DMS114 treated with DMSO at 0.1 percent for 48 hours (cell line): ENCODE measurements around the gene FCGBP.

ENCODE experiments used
- DNase-seq: peaks from one replicate; lab custom pipeline; 2025; ENCODE audit not compliant: unreplicated experiment; lab: John Stamatoyannopoulos, UW

Gene FCGBP

DNA sequence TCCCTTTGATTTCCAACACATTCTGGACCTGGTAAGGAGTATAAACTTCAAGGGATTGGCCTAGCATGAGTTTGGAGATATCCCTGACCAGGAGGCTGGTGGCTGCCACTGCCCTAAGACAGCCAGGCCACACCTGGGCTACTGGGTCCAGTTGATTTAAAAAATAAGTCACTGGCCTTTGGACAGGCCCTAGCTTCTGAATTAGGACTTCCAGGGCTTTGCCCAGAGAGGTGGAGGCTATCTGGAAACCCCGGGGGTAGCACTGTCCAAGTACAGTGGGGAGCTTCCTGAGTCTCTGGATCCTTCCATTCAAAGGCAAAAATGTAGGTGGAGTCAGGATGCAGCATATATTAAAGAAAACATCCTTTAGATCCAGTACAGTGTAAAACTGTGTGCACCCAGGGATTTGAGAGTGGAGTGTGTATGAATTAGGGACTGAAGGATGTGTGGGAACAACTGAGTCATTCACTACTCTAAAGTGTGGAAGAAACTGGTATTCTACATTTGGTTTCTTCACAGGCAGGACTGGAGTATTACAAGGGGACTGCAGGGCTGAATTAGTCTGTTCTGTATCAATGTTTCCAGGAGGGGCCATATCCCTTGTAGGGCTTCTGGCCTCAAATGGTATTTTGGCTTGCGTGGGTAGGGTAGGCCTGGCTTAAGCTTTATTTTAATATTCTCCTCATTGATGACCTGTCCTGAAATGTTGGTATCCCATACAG is 14.8 kb upstream of the FCGBP start:
- DNase-seq: no peak

DNA sequence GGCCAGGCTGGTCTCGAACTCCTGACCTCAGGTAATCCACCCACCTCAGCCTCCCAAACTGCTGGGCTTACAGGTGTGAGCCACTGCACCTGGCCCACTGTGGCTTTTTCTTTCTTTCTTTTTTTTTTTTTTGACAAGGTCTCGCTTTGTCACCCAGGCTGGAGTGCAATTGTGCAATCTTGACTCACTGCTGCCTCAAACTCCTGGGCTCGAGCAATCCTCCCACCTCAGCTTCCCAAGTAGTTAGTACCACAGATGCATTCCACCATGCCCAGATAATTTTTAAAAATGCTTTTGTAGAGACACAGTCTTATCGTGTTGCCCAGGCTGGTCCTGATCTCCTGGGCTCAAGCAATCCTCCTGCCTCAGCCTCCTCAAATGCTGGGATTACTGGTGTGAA is 12.1 kb upstream of the FCGBP start:
- DNase-seq: no peak

DNA sequence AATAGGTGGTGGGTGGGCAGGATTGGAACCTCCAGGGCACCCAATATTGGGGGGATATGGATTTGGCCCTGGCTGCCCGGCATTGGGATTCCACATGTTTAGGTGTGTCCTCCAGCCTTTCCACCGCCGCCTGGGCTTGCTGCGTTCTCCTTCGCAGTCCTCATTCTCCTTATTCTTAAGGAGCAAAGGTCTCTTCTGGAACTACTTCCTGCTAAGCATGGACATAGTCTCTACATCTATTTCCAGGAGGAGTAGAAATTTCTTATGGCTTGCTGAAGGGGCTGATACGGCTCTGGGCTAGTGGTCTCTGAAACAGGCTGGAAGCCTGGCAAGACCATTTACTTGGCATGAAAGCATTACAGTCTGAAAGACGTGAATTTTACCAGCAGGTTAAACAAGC is 9.2 kb upstream of the FCGBP start:
- DNase-seq: no peak

DNA sequence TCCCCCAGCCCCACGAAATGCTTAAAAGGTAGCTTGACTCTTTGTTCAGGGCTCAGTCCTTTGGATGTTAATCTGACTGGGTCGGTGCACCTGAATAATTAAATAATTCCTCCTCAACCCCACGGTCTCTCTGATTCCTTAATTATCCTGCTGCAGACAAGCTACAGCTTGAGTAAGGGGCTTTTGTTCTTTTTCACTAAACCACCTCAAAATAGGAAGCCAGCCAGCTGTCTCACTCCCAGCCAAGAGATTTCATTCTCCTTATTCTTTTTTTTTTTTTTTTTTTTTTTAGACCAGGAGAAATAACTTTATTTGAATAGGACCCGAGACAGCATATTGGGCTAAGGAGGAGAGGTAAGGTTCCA is 7.9 kb upstream of the FCGBP start:
- DNase-seq: no peak

- no peak for DNase-seq
These were observed 7.4 kb upstream of the FCGBP start for GRCh38 chr19:39941615-39942365.

DNA sequence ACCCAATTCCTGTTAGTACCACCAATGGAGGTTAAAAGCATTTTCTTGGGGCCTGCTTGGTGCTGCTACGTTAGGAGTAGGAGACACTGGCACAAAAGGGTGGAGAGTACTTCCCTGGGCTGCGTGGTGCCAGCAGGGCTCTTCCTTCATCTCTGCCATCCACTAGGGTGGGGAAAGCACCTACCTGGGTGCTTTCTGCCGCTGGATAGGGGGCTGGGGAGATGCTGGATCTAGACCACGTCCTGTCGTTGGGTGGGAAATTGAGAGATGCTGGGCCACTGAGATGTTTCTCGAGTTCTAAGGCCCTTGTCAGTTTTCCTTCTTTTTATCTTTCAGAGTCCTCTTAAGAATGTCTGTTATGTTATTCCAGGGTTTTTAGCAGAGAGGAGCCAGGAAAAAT is 6.7 kb upstream of the FCGBP start:
- no peak for DNase-seq

DNA sequence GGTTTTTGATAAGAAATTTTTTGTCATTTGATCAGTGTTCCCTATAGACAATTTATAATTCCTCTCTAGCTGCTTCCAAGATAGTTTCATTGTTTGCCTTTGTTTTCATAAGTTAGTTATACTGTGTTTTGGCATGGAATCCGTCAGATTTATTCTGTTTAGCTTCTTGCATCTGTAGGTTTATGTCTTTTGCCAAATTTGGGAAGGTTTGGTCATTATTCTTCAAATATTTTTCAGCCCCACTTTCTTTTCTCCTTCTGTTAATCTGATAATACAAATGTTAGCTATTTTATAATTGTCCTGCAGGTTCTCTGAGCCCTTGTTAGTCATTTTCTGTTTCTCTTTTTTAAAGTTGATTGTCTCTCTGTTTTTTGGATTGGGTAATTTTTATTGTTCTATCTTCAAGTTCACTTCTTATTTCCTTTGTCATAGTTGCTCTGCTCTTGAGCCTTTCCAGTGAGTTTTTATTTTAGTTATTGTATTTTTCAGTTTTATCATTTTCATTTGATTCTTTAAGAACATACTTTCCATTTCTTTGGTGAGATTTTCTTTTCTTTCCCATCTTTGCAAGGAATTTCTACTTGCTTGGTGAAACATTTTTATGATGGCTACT is 5.9 kb upstream of the FCGBP start:
- DNase-seq: no peak

DNA sequence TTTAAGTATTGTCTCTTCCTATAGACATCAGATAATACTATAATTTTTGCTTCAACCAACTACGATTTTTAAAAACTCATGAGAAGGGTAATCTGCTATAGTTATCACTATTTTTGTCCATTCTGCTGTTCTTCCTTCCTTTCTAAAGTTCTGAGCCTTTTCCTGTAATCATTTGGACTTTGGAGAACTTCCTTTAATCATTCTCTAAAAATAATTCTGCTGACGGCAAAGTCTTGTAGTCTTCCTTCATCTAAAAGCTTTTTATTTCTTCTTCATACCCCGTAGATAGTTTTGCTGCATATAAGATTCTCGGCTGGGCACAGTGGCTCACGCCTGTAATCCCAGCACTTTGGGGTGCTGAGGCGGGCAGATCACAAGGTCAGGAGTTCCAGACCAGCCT is 5.1 kb upstream of the FCGBP start:
- no peak for DNase-seq

DNA sequence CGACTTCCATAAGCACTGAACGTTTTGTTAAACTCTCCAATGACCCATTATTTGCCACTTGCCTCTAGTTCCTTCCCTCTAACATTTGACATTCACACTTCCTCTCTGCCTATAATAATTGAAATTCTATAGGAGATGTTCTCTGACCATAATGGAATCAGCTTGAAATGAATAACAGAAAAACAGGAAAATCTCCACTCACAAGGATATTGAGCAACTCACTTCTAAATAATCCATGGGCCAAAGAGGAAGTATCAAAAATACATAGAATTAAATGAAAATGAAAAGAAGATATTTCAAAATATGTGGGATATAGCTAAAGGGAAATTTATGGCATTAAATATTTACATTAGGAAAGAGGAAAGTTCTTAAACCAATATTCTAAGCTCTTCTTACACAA is 3.4 kb upstream of the FCGBP start:
- DNase-seq: no peak

DNA sequence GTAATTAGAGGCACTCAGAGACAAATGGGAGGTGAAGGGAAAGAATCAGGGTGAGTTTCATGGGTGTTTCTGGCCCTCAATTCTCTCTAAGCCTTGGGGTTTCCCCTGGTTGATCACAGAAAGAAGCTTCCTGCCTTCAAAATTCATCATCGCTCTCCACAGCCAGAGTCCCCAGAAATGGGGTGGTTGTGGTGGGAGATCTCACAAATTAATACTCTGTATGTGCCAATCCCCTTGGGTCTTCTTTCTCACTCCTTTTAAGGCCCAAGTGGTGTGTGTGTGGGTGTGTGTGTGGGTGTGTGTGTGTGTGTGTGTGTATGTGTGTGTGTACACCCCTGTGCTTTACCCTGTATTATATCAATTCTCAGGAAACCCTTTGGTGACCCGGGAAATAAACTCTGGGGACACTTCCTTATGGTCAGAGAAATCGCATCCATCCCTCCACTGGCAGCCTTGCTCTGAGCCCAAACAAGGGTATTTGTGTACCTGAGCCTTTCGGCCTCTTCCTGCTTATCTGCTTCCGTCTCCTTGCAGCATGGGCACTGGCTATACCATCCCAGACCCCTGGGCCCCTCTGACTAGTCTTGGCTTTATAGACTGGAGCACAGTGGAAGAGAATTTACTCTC is 2.8 kb upstream of the FCGBP start:
- no peak for DNase-seq

GRCh38 chr19:39936622-39937021 is 2.2 kb upstream of the FCGBP start:
- no peak for DNase-seq

GRCh38 chr19:39936020-39936419 is 1.6 kb upstream of the FCGBP start:
- no peak for DNase-seq

GRCh38 chr19:39935364-39935661 is 879 bp upstream of the FCGBP start:
- DNase-seq: no peak

DNA sequence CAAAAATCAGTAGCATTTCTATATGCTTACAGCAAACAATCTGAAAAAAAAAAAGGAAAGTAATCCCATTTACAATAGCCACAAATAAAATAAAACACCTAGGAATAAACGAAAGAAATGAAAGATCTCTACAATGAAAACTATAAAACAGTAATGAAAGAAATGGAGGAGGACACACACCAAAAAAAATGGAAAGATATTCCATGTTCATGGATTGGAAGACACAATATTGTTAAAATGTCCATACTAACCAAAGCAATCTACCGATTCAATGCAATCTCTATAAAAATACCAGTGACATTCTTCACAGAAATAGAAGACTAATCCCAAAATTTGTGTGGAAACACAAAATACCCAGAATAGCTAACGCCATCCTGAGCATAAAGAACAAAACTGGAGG is 4.7 kb downstream of the FCGBP start:
- DNase-seq: no peak

- no peak for DNase-seq
These were observed 6.1 kb downstream of the FCGBP start for GRCh38 chr19:39928357-39928725.

DNA sequence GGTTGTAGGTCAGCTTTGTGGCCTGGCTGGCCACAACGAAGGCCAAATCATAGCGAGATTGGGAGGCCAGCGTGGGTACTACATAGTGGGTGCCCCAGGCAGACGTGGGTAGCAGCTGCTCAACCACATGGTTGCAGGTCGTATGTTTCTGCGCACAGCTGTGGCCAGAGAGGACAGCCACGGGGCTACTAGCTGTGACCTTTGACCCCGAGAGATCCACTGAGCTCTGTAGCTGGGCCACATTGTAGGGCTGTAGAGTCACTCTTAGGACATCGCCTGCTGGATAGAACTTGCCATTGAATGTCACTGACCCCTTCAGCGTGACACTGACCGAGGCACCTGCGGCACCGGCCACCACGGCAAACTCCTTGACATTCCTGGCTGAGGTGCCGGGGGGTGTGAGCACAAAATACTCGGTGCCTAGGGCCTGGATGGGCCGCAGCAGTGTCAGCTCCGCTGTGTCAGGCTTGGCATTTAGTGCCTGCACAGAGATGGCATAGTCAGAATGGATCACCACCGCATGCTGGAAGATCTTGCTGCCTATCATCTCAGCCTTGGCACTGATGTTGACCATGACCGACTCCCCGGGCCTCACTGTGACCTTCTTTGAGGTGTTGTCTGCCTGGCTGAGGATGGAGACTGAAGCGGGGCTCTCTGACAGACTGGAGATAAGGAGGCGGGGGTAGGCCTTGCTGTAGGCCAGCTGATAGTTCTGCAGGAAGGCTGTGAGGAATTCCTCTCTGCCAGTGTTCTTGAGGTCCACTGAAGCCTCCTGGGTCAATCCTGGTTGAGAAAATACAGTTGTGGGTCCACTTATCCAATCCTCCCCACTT is 6.7 kb downstream of the FCGBP start:
- no peak for DNase-seq

GRCh38 chr19:39927076-39927475 is 7.4 kb downstream of the FCGBP start:
- DNase-seq: no peak

- DNase-seq: no peak
These were observed 8.2 kb downstream of the FCGBP start for GRCh38 chr19:39926170-39926760.

- no peak for DNase-seq
These were observed 9.5 kb downstream of the FCGBP start for GRCh38 chr19:39924952-39925351.

DNA sequence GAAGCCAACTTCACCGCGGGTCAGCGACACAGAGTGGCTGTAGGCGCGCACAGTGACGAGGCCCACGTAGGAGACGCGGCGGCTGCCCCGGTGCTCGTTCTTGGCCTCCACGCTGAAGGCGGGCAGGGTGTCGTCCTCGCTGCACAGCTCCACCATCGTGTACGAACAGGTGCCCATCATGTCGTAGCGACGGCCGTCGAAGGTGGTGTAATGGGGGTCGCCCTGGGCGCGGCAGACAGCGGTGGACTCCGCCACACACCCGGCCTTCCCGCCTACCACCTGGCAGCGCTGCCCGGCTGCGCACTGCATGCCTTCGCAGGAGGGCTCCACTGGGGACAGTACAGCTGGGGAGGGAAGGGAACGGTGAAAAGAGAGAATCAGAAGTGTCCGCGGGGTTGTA is 10.0 kb downstream of the FCGBP start:
- DNase-seq: no peak

- DNase-seq: no peak
These were observed 10.6 kb downstream of the FCGBP start for GRCh38 chr19:39923862-39924261.
